Measurements from ENCODE around the gene SERPINA3.

The SERPINA3 gene

DNA sequence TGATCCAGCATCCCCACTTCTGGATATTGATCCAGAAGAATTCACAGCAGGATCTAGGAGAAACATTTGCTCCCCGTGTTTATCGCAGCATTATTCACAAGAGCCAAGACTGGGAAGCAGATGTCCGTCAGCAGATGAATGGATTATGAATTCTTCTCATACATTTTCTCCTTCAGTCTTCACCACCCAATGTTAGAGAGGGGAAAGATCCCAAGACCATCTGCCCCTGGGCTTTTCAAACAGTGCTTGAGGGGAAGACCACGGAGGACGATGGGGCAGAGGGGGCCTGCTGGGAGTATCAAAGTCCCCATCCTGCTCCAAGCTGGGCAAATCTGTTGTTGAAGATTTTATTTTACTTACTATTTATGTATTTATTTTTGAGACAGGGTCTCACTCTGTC, 41.1 kb downstream of the SERPINA3 start:
- H2BK15ac ChIP-seq (ENCODE audit: low read depth, poor library complexity, severe bottlenecking), result no peak overlapping the region
- no peak overlapping the region for H3K27ac ChIP-seq (ENCODE audit: low read length, poor library complexity, severe bottlenecking)
- no peak for DNase-seq
- H3K27me3 ChIP-seq (ENCODE audit: control insufficient read depth in 1 of 2, insufficient read depth in 1 of 2, low read length in 2 of 2), result no peaks in the 10 kb centered on the region
- H3K36me3 ChIP-seq (ENCODE audit: control insufficient read depth in 1 of 2, insufficient read depth in 2 of 2, low read depth in 1 of 2, low read length in 2 of 2), result no peaks in the 10 kb centered on the region
- H3K4me3 ChIP-seq (ENCODE audit: insufficient read depth in 1 of 2, low read depth in 1 of 2, low read length in 2 of 2), result no peak overlapping the region
- no peak overlapping the region for H4K91ac ChIP-seq (ENCODE audit: low read length)
- H3K18ac ChIP-seq (ENCODE audit: low read depth in 1 of 2, low read length in 2 of 2), result no peak overlapping the region
- H2BK120ac ChIP-seq (ENCODE audit: low read depth, low read length), result no peak overlapping the region
- no peak overlapping the region for H2BK5ac ChIP-seq (ENCODE audit: low read depth, low read length, poor library complexity, severe bottlenecking)
- no peak overlapping the region for H3K23ac ChIP-seq (ENCODE audit: low read length in 2 of 2)
- no peak overlapping the region for H3K4me2 ChIP-seq (ENCODE audit: low read length, poor library complexity, severe bottlenecking)
- 91% methylated on average over 4 of the region's 5 CpGs for WGBS
- no peak overlapping the region for H2AK5ac ChIP-seq (ENCODE audit: low read length, severe bottlenecking)
- no peak overlapping the region for H3K14ac ChIP-seq (ENCODE audit: low read length in 2 of 2)
- H3K9me3 ChIP-seq (ENCODE audit: control insufficient read depth, low read length), result peaks cover 10% of the 10 kb centered on the region
- no peak overlapping the region for H4K8ac ChIP-seq (ENCODE audit: low read length)
- H2BK12ac ChIP-seq (ENCODE audit: low read length in 2 of 2), result no peak overlapping the region
- no peaks in the 10 kb centered on the region for H3K79me1 ChIP-seq (replicated peaks; ENCODE audit: low read length, poor library complexity, severe bottlenecking)
- no peak overlapping the region for H3K9ac ChIP-seq (ENCODE audit: low read length)
- no peak overlapping the region for H3K4ac ChIP-seq (ENCODE audit: low read depth in 1 of 2, low read length in 2 of 2)
- H3K4me1 ChIP-seq (ENCODE audit: control insufficient read depth, insufficient read depth, low read depth, low read length), result no peaks in the 10 kb centered on the region
- H2AFZ ChIP-seq (ENCODE audit: low read depth, low read length), result no peak overlapping the region

DNA sequence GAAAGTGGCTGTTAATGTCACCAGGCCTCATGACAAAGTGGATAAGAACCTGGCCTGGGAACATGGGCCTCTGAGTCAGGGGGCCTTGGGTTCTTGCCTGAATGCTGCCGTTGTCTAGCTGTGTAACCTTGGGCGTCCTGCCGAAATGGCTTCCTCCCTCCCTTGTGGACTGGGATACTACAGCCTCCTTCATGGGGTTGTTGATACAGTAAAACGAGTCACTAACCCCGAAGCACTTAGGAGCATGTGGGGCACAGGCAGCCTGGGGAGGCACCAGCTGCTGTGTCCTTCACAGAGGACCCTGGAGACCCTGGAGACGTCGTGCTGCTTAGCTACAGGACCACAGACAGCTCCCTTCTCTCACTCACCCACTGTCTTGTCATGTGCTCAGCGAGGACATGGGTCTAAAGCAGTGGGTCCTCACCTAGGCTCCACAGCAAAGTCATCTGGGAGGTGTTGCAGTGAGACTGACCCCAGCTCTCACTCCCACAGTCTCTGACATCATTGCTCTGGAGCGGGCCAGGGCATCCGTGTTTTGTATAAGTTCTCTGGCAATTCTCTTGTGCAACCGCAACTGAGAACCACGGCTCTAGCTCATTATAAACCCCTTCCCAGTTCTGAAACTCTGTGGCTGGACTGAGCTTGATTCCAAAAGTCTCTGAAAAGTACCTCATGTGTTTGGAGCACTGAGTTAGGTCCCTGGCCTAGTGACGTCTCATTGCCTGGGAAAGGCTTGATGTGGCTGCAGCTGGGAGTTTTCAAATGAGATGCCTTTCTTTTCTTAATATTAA, 42.1 kb downstream of the SERPINA3 start:
- Histone ChIP-seq H3K4ac (ENCODE audit: low read depth in 1 of 2, low read length in 2 of 2) (no peak overlapping the region), H3K23ac (ENCODE audit: low read length in 2 of 2) (no peak overlapping the region), H2AK5ac (ENCODE audit: low read length, severe bottlenecking) (no peak overlapping the region), H2BK15ac (ENCODE audit: low read depth, poor library complexity, severe bottlenecking) (no peak overlapping the region), H4K8ac (ENCODE audit: low read length) (no peak overlapping the region), H2AFZ (ENCODE audit: low read depth, low read length) (no peak overlapping the region), H3K4me2 (ENCODE audit: low read length, poor library complexity, severe bottlenecking) (no peak overlapping the region), H3K36me3 (ENCODE audit: control insufficient read depth in 1 of 2, insufficient read depth in 2 of 2, low read depth in 1 of 2, low read length in 2 of 2) (no peaks in the 10 kb centered on the region), H3K14ac (ENCODE audit: low read length in 2 of 2) (no peak overlapping the region), H3K27ac (ENCODE audit: low read length, poor library complexity, severe bottlenecking) (no peak overlapping the region), H4K91ac (ENCODE audit: low read length) (no peak overlapping the region), H3K4me1 (ENCODE audit: control insufficient read depth, insufficient read depth, low read depth, low read length) (no peaks in the 10 kb centered on the region), H3K9ac (ENCODE audit: low read length) (no peak overlapping the region), H3K79me1 (replicated peaks; ENCODE audit: low read length, poor library complexity, severe bottlenecking) (no peaks in the 10 kb centered on the region), H3K27me3 (ENCODE audit: control insufficient read depth in 1 of 2, insufficient read depth in 1 of 2, low read length in 2 of 2) (no peaks in the 10 kb centered on the region), H3K4me3 (ENCODE audit: insufficient read depth in 1 of 2, low read depth in 1 of 2, low read length in 2 of 2) (no peak overlapping the region), H3K18ac (ENCODE audit: low read depth in 1 of 2, low read length in 2 of 2) (no peak overlapping the region), H3K9me3 (ENCODE audit: control insufficient read depth, low read length) (peaks cover under 1% of the 10 kb centered on the region), H2BK12ac (ENCODE audit: low read length in 2 of 2) (no peak overlapping the region), H2BK5ac (ENCODE audit: low read depth, low read length, poor library complexity, severe bottlenecking) (no peak overlapping the region), H2BK120ac (ENCODE audit: low read depth, low read length) (no peak overlapping the region)
- 64% methylated on average over 13 of the region's 13 CpGs for WGBS
- no peak for DNase-seq

DNA sequence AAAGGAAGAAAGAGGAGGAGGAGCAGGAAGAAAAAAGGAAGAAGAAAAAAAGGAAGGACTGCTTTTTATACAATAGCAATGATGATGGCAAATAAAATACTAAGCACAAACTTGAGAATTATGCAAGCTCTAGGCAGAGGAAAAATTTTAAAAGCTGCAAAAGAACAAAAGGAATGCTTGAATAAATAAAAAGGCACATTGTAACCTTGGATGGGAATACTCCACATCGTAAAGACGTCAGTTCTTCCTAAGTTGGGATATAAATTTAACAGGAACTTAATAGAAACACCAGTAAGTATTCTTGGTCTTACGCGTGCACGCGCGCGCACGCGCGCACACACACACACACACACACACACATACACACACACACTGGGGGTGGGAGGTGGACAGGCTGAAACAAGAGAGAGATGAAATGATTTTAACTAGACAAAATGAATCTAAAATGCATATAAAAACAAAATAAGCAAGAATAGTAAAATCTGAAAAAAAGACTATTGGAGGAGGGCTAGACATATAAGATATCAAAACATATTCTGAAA, 43.0 kb downstream of the SERPINA3 start:
- no CpG with 5 or more reads among the region's 11 CpGs for WGBS
- no peak for DNase-seq
- Histone ChIP-seq H3K79me1 (replicated peaks; ENCODE audit: low read length, poor library complexity, severe bottlenecking) (no peaks in the 10 kb centered on the region), H3K36me3 (ENCODE audit: control insufficient read depth in 1 of 2, insufficient read depth in 2 of 2, low read depth in 1 of 2, low read length in 2 of 2) (no peaks in the 10 kb centered on the region), H3K27me3 (ENCODE audit: control insufficient read depth in 1 of 2, insufficient read depth in 1 of 2, low read length in 2 of 2) (peaks cover 0 to 3% of the 10 kb centered on the region in 2 experiments), H2AK5ac (ENCODE audit: low read length, severe bottlenecking) (no peak overlapping the region), H3K23ac (ENCODE audit: low read length in 2 of 2) (no peak overlapping the region), H2BK120ac (ENCODE audit: low read depth, low read length) (no peak overlapping the region), H3K4me1 (ENCODE audit: control insufficient read depth, insufficient read depth, low read depth, low read length) (no peaks in the 10 kb centered on the region), H3K18ac (ENCODE audit: low read depth in 1 of 2, low read length in 2 of 2) (no peak overlapping the region), H3K4me3 (ENCODE audit: insufficient read depth in 1 of 2, low read depth in 1 of 2, low read length in 2 of 2) (no peak overlapping the region), H3K9me3 (ENCODE audit: control insufficient read depth, low read length) (no peaks in the 10 kb centered on the region), H3K4ac (ENCODE audit: low read depth in 1 of 2, low read length in 2 of 2) (no peak overlapping the region), H2AFZ (ENCODE audit: low read depth, low read length) (no peak overlapping the region), H2BK12ac (ENCODE audit: low read length in 2 of 2) (no peak overlapping the region), H2BK5ac (ENCODE audit: low read depth, low read length, poor library complexity, severe bottlenecking) (no peak overlapping the region), H3K27ac (ENCODE audit: low read length, poor library complexity, severe bottlenecking) (no peak overlapping the region), H3K4me2 (ENCODE audit: low read length, poor library complexity, severe bottlenecking) (no peak overlapping the region), H2BK15ac (ENCODE audit: low read depth, poor library complexity, severe bottlenecking) (no peak overlapping the region), H3K9ac (ENCODE audit: low read length) (no peak overlapping the region), H4K8ac (ENCODE audit: low read length) (no peak overlapping the region), H3K14ac (ENCODE audit: low read length in 2 of 2) (no peak overlapping the region), H4K91ac (ENCODE audit: low read length) (no peak overlapping the region)

DNA sequence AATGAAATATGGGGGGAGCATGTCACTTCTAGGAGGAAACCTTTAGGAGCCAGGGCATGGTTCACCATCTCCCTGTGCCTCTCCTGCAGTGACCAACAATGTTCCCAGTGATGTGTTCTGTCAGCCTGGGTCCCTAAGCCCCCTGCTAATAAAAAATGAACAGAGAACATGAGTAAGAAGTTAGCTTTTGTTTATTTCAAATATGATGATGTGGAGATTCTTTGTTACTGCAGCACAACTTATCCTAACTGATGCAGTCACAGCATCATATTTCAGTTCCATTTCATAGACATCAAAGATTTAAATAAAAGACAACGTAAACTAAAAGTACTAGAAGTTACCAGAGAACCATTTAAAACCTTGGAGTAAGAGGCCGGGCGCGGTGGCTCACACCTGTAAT, 43.9 kb downstream of the SERPINA3 start:
- Histone ChIP-seq H3K14ac (ENCODE audit: low read length in 2 of 2) (no peak overlapping the region), H3K9me3 (ENCODE audit: control insufficient read depth, low read length) (no peaks in the 10 kb centered on the region), H2BK120ac (ENCODE audit: low read depth, low read length) (no peak overlapping the region), H2AFZ (ENCODE audit: low read depth, low read length) (no peak overlapping the region), H4K91ac (ENCODE audit: low read length) (no peak overlapping the region), H3K4me2 (ENCODE audit: low read length, poor library complexity, severe bottlenecking) (no peak overlapping the region), H4K8ac (ENCODE audit: low read length) (no peak overlapping the region), H2BK15ac (ENCODE audit: low read depth, poor library complexity, severe bottlenecking) (no peak overlapping the region), H3K4me3 (ENCODE audit: insufficient read depth in 1 of 2, low read depth in 1 of 2, low read length in 2 of 2) (no peak overlapping the region), H3K79me1 (replicated peaks; ENCODE audit: low read length, poor library complexity, severe bottlenecking) (no peaks in the 10 kb centered on the region), H3K9ac (ENCODE audit: low read length) (no peak overlapping the region), H3K4me1 (ENCODE audit: control insufficient read depth, insufficient read depth, low read depth, low read length) (no peaks in the 10 kb centered on the region), H3K4ac (ENCODE audit: low read depth in 1 of 2, low read length in 2 of 2) (no peak overlapping the region), H3K27ac (ENCODE audit: low read length, poor library complexity, severe bottlenecking) (no peak overlapping the region), H3K27me3 (ENCODE audit: control insufficient read depth in 1 of 2, insufficient read depth in 1 of 2, low read length in 2 of 2) (peaks cover 0 to 5% of the 10 kb centered on the region in 2 experiments), H3K36me3 (ENCODE audit: control insufficient read depth in 1 of 2, insufficient read depth in 2 of 2, low read depth in 1 of 2, low read length in 2 of 2) (no peaks in the 10 kb centered on the region), H3K18ac (ENCODE audit: low read depth in 1 of 2, low read length in 2 of 2) (no peak overlapping the region), H2BK5ac (ENCODE audit: low read depth, low read length, poor library complexity, severe bottlenecking) (no peak overlapping the region), H2BK12ac (ENCODE audit: low read length in 2 of 2) (no peak overlapping the region), H2AK5ac (ENCODE audit: low read length, severe bottlenecking) (no peak overlapping the region), H3K23ac (ENCODE audit: low read length in 2 of 2) (no peak overlapping the region)
- WGBS, result 92% methylated on average over 4 of the region's 4 CpGs
- no peak for DNase-seq

Measured in mesenchymal stem cell (in vitro differentiated cells and primary cell).